GM10266 (cell line): ENCODE results near the gene PRKG1.

Experiments
- DNase-seq: peaks from one replicate; pipeline ENCODE4 v3.0.0; 2012; ENCODE audit errors: extremely low spot score
- CTCF ChIP-seq: IDR thresholded peaks from 2 replicates; pipeline ENCODE4 v1.5.1; 2012; ENCODE audit warnings: mild to moderate bottlenecking, low read depth; ENCODE audit not compliant: control insufficient read depth, insufficient read depth; ENCODE audit errors: missing control alignments

The PRKG1 gene

DNA sequence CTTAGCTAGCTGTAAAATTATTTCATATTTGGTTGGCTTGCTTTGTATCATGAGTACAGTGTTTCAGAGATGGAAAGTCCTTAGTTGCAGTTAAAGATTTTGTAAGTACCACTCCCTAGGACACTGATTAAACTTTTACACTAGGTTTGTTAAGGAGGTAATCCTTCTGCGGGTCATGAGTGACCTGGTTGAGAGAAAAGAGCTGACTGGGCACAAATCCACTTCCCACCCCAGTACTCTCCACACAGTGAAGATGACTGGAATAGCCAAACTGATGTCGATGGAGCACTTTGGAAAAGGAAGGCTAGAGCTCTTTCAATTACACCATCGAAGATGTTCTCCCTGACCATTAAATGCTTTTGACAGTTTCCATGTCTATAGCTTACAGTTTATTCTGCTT lies 433.2 kb downstream of the PRKG1 start:
- TF ChIP-seq CTCF = no peak
- DNase-seq = no peak

- TF ChIP-seq CTCF = no peak
- DNase-seq = no peak
Measured at GRCh38 chr10:51508156-51508555, 433.9 kb downstream of the PRKG1 start.

DNA sequence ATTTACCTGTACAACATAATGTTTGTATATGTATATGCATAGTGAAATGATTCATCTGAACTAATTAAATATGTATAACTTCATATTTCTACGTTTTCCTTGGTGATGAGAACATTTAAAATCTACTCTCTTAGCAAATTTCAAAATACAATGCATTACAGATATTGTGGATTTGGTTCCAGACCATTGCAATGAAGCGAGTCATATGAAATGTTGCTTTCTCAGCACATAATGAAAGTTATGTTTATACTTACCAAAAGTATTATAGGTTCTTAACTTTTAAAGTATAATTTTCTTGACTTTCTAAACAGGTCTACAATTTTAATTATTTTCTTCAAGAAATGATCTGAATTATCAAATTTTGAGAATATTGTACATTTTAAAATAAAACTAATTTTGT lies 435.9 kb downstream of the PRKG1 start:
- no peak for TF ChIP-seq CTCF
- no peak for DNase-seq

GRCh38 chr10:51521605-51522004 lies 447.3 kb downstream of the PRKG1 start:
- no peak for TF ChIP-seq CTCF
- no peak for DNase-seq

DNA sequence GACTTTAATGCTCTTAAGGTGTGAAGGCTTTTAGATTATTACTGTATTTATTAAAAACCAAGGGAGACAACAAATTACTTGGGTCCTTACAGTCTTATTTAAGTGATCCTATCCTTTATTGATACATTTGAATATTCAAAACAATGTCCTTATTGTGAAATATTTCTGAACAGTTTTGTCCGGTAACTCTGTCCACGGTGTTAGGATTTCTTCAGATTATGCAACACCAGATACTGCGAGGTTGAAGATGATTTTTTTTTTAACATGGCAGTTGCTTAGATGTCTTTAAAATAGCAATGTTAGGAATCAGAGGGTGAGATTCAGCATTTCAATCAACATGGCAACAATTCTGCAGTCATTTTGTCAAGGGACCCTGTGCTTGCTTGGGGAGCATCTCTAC lies 448.6 kb downstream of the PRKG1 start:
- TF ChIP-seq CTCF = no peak
- no peak for DNase-seq

DNA sequence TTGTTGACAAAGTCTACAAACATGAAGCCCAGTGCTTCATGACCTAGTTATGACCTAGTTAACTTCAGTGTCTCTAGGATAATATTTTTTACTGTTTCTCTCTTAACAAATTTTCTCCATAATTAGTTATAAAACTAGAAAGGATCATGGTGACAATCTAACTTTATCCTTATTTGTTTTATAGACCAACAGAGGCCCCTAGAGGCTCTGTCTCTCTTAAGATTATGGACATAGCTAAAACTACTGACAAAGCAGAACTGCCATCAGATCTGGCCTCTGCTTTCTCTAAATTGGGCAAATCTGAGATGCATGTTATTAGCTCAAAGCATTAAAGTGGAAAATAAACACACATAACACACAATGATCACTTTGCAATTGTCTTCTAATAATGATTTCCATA lies 449.2 kb downstream of the PRKG1 start:
- DNase-seq = no peak
- TF ChIP-seq CTCF = no peak

DNA sequence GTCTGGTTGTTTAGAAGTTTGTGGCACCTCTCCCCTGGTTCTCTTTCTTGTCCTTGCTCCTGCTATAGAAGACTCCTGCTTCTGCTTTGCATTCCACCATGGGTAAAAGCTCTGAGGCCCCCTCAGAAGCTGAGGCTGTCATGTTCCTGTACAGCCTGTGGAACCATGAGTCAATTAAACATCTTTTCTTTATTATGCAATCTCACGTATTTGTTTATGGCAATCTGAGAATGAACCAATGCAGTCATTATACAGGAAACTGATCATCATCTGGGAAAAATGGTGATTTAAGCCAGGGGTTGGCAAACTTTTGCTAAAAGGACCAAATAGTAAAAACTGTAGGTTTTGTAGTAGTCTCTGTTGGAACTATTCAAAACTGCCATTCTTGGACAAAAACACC lies 449.8 kb downstream of the PRKG1 start:
- TF ChIP-seq CTCF = no peak
- no peak for DNase-seq
